DMS153 treated with DMSO at 0.1 percent for 48 hours (cell line): ENCODE data around the gene ANKRD36B.
"Not testable (repeated sequence)": the region's sequence is repeated elsewhere in the genome, so short reads cannot be mapped to it uniquely, and the experiment has no call there.

ENCODE experiments used
- DNase-seq: peaks from one replicate; lab custom pipeline; 2025; ENCODE audit not compliant: unreplicated experiment; lab: John Stamatoyannopoulos, UW

The ANKRD36B gene

DNA sequence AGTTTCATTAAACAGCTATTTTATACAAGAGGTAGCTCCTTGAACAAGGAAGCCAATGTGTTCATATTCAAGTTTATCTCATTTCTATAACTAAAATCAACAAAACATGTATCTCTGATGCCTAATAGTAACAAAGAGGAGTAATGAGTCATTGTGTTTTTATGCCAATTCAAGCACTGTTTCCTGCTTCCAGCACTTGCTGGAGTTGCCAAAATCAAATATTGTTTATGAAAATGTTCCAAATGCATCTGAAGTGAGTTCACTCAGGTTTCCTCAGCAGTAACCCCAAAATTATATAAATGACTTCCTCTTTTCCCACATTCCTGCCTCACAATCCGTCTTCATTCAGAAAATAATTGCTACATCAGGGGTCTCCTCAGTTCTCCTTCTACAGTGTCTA, 39.2 kb downstream of the ANKRD36B start:
- not testable (repeated sequence) for DNase-seq

DNA sequence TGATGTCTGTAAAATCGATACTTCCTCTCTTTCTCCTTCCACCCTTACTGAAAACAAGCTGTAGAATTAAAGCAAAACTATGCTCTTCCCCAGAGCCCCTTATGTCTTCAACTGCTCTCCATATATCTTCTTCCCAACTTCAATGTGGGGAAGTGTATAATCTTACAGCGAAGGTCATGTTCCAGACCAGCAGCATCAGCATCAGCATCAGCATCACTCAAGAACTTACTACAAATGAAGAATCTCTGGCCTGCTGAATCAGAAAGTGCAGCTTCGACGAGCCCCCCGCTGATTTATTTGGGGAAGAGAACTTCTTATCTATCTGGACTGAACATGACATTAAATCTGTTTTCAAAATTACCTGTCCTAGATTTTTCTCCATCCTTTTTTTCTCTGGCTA, 40.6 kb downstream of the ANKRD36B start:
- DNase-seq = not testable (repeated sequence)

DNA sequence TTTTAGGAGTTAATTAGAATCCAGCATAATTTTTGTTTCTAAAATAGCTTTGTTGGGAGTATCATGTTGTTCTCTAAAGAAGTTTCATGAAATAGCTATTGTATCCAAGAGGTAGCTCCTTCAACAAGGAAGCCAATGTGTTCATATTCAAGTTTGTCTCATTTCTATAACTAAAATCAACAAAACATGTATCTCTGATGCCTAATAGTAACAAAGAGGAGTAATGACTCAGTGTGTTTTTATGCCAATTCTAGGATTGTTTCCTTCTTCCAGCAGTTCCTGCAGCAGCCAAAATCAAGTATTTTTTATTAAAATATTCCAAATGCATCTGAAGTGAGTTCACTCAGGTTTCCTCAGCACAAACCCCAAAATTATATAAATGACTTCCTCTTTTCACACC, 41.1 kb downstream of the ANKRD36B start:
- not testable (repeated sequence) for DNase-seq

DNA sequence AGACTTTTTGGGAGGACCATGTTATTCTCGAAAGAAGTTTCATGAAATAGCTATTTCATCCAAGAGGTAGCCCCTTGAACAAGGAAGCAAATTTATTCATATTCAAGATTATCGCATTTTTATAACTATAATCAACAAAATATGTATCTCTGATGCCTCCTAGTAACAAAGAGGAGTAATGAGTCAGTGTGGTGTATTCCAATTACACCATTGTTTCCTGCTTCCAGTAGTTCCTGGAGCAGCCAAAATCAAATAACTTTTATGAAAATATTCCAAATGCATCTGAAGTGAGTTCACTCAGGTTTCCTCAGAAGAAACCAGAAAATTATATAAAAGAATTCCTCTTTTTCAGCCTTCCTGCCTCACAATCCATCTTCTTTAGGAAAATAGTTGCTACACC, 43.0 kb downstream of the ANKRD36B start:
- no peak for DNase-seq

DNA sequence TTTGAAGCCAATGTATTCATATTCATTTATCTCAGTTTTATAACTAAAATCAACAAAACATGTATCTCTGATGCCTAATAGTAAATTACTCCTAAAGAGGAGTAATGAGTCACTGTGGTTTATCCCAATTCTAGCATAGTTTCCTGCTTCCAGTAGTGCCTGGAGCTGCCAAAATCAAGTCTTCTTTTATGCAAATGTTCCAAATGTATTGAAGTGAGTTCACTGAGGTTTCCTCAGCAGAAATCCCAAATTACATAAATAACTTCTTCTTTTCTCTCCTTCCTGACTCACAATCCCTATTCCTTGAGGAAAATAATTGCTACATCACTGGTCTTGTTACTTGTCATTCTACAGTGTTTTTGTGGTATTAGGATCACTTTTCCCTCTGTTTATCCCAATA, 44.8 kb downstream of the ANKRD36B start:
- not testable (repeated sequence) for DNase-seq

DNA sequence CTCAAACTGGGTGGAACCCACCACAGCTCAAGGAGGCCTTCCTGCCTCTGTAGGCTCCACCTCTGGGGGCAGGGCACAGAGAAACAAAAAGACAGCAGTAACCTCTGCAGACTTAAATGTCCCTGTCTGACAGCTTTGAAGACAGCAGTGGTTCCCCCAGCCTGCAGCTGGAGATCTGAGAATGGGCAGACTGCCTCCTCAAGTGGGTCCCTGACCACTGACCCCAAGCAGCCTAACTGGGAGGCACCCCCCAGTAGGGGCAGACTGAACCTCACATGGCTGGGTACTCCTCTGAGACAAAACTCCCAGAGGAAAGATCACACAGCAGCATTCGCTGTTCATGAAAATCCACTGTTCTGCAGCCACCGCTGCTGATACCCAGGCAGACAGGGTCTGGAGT, 63.8 kb downstream of the ANKRD36B start:
- not testable (repeated sequence) for DNase-seq

DNA sequence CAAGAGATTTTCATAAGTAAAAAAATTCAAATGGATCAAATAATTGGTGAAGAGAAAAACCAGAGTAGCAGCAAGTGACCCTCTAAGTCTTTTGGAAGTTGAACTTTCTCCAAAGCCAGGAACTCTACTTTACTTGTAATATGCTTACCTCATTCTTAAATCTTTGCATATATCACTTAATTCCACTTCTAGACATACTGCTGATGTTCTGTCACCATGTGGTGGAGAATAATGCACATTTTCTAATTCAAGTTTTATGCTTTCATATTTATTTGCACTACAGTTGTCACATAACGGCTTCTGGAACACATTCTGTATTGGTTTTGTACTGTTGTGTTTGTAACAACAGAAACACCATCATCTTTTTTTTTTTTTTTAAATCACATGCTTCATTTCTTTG, 65.9 kb downstream of the ANKRD36B start:
- DNase-seq = not testable (repeated sequence)

DNA sequence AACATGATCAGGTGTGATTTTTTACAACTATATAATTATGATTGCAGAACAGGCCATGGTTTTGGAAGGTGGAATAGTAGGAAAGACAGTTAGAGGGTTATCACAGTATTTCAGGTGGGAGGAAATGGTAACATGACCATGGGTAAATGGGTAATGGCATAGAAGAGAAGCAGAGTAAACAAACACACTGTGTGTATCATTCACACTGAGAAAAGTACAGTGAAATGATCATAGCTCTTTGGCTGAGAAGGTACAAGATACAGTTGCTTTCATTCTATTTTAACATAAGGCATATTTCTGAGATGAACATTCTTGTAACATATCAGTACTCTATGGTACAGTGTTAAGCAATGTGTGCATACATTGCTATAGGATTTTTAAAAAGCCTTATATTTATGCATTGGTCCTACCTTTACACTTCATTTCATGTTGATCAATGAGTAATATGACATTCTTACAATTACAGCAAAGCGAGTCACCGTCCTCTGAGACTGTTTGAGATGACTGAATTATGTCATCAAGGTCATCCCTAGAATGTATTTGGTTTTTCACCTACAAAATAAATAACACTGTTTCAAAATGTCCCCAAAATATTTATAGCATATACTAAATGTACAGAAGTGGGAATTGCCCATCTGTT, 66.6 kb downstream of the ANKRD36B start:
- DNase-seq = not testable (repeated sequence)

DNA sequence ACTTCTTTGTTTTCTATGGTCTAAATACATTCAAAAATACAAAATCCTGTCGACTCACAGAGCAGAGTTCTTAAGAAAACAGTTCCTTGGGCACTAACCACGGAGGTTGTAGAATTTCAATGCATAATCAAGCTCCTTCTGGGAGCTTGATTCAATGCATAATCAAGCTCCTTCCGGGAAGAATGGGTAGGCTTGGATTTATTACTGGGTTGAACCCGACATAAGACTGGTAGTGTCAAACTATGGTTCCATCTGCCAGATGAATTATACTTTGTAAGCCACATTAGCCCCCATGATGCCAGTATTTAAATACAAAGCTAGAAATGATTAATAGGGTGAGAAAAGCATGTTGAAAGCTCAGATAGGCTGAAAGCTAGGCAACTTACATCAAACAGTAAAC, 94.0 kb downstream of the ANKRD36B start:
- not testable (repeated sequence) for DNase-seq

DNA sequence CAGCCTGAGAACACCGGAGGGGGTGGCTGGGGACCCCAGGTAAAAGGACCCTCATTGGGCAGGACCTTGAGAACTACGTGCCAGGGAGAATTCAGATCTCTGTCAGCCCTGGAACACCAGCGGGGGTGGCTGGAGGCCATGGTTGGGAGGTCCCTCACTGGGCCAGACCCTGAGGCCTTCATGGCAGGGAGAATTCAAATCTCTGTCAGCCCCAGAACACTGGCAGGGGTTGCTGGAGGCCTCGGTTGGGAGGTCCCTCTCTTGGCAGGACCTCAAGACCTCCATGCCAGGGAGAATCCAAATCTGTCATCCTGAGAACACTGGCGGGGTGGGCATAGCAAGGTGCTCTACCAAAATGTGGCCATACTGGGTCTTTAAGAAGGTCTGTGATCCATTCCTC, 99.5 kb downstream of the ANKRD36B start:
- DNase-seq = not testable (repeated sequence)
